ENCODE results near the gene MACROD2. TPM values are rescaled to one million over a fixed set of nuclear protein-coding genes. Genes with fewer than 3 reads are reported as not detected.

MACROD2 gene
- total and polyA plus RNA-seq, 8 donors = 0.78 to 31.3 (median 10.9) TPM; not detected in 1

- peak; percentile 41 to 83 for DNase-seq
- H3K4me1 ChIP-seq = peaks cover 4 to 27% (median 12%) of the 10 kb centered on the region in 4 donors
- H3K27ac ChIP-seq = peak overlapping the region in 1 of 5 donors; percentile 34
- H3K36me3 ChIP-seq = no peaks in the 10 kb centered on the region
- WGBS, 5 donors = 12 to 25% (median 15%) methylated on average over 4 of the region's 4 CpGs
- no peaks in the 10 kb centered on the region for H3K9me3 ChIP-seq
- TF ChIP-seq EP300 (IDR thresholded peaks at IDR 0.05) = no peak
- peak in 2 of 3 donors; percentile 44 to 82 for TF ChIP-seq POLR2AphosphoS5 (IDR thresholded peaks at IDR 0.05)
- TF ChIP-seq CTCF (IDR thresholded peaks at IDR 0.05) = no peak
- TF ChIP-seq POLR2A (IDR thresholded peaks at IDR 0.05) = no peak
- intact Hi-C loops (cut with DNase I; ENCODE audit: low total_unique reads) = no loop called here
- no peaks in the 10 kb centered on the region for H3K27me3 ChIP-seq
- H3K4me3 ChIP-seq = no peak overlapping the region
These were observed 1618.2 kb downstream of the MACROD2 start for GRCh38 chr20:15613530-15613929.

GRCh38 chr20:15616626-15617025 is 1621.3 kb downstream of the MACROD2 start:
- H3K4me3 ChIP-seq = no peak overlapping the region
- 78 to 94% (median 88%) methylated on average over 1 of the region's 1 CpG for WGBS, 5 donors
- peaks cover 4 to 21% (median 12%) of the 10 kb centered on the region in 4 donors for H3K4me1 ChIP-seq
- no peaks in the 10 kb centered on the region for H3K9me3 ChIP-seq
- TF ChIP-seq POLR2A (IDR thresholded peaks at IDR 0.05) (no peak), EP300 (IDR thresholded peaks at IDR 0.05) (no peak), CTCF (IDR thresholded peaks at IDR 0.05) (no peak), POLR2AphosphoS5 (IDR thresholded peaks at IDR 0.05) (no peak)
- H3K27ac ChIP-seq = no peak overlapping the region
- H3K36me3 ChIP-seq = no peaks in the 10 kb centered on the region
- intact Hi-C loops (cut with DNase I; ENCODE audit: low total_unique reads) = no loop called here
- no peak for DNase-seq
- no peaks in the 10 kb centered on the region for H3K27me3 ChIP-seq

GRCh38 chr20:15618110-15618509 is 1622.8 kb downstream of the MACROD2 start:
- DNase-seq = no peak
- 86 to 98% (median 88%) methylated on average over 2 of the region's 2 CpGs for WGBS, 5 donors
- Histone ChIP-seq H3K4me1 (peaks cover 4 to 14% (median 9%) of the 10 kb centered on the region in 4 donors), H3K27me3 (no peaks in the 10 kb centered on the region), H3K4me3 (no peak overlapping the region), H3K27ac (no peak overlapping the region), H3K36me3 (no peaks in the 10 kb centered on the region), H3K9me3 (no peaks in the 10 kb centered on the region)
- TF ChIP-seq POLR2AphosphoS5 (IDR thresholded peaks at IDR 0.05) = no peak
- no peak for TF ChIP-seq CTCF (IDR thresholded peaks at IDR 0.05)
- TF ChIP-seq POLR2A (IDR thresholded peaks at IDR 0.05) = no peak
- no peak for TF ChIP-seq EP300 (IDR thresholded peaks at IDR 0.05)
- intact Hi-C loops (cut with DNase I; ENCODE audit: low total_unique reads) = no loop called here

GRCh38 chr20:15618912-15619311 is 1623.6 kb downstream of the MACROD2 start:
- Histone ChIP-seq H3K27ac (no peak overlapping the region), H3K27me3 (no peaks in the 10 kb centered on the region), H3K4me3 (no peak overlapping the region), H3K4me1 (peaks cover 0 to 6% (median 3%) of the 10 kb centered on the region in 4 donors), H3K9me3 (no peaks in the 10 kb centered on the region), H3K36me3 (no peaks in the 10 kb centered on the region)
- TF ChIP-seq EP300 (IDR thresholded peaks at IDR 0.05) (no peak), POLR2AphosphoS5 (IDR thresholded peaks at IDR 0.05) (no peak), CTCF (IDR thresholded peaks at IDR 0.05) (no peak)
- WGBS, 5 donors = 83 to 95% (median 86%) methylated on average over 5 of the region's 5 CpGs
- intact Hi-C loops (cut with DNase I; ENCODE audit: low total_unique reads) = no loop called here
- no peak for DNase-seq
